Cardiac fibroblast (primary cell): ENCODE measurements around the gene FIG4.

ENCODE experiments used
- DNase-seq, 2 donors: peaks; one replicate each; pipeline versions ENCODE4 v3.0.0 to v3.0.0-alpha.2; 2010; ENCODE audit warnings: low read depth in 2 of 2
- H3K4me3 ChIP-seq, 2 donors: replicated peaks in 1 of 2; 1 replicate in 1 of 2; 2 replicates in 1 of 2; pipeline ENCODE4 v1.5.1; 2011; ENCODE audit warnings: low read depth in 2 of 2, low read length in 2 of 2, mild to moderate bottlenecking in 2 of 2, moderate library complexity in 1 of 2
- TF ChIP-seq, protein P1 (sequence below): IDR thresholded peaks from one replicate; pipeline ENCODE4 v1.5.1; 2011; ENCODE audit warnings: low read depth, mild to moderate bottlenecking, low read length, inconsistent platforms

Gene FIG4

GRCh38 chr6:109834595-109835437, 143.7 kb downstream of the FIG4 start:
- no peak overlapping the region for H3K4me3 ChIP-seq
- TF ChIP-seq, protein P1, sequence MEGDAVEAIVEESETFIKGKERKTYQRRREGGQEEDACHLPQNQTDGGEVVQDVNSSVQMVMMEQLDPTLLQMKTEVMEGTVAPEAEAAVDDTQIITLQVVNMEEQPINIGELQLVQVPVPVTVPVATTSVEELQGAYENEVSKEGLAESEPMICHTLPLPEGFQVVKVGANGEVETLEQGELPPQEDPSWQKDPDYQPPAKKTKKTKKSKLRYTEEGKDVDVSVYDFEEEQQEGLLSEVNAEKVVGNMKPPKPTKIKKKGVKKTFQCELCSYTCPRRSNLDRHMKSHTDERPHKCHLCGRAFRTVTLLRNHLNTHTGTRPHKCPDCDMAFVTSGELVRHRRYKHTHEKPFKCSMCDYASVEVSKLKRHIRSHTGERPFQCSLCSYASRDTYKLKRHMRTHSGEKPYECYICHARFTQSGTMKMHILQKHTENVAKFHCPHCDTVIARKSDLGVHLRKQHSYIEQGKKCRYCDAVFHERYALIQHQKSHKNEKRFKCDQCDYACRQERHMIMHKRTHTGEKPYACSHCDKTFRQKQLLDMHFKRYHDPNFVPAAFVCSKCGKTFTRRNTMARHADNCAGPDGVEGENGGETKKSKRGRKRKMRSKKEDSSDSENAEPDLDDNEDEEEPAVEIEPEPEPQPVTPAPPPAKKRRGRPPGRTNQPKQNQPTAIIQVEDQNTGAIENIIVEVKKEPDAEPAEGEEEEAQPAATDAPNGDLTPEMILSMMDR: no peak
- DNase-seq: no peak

DNA sequence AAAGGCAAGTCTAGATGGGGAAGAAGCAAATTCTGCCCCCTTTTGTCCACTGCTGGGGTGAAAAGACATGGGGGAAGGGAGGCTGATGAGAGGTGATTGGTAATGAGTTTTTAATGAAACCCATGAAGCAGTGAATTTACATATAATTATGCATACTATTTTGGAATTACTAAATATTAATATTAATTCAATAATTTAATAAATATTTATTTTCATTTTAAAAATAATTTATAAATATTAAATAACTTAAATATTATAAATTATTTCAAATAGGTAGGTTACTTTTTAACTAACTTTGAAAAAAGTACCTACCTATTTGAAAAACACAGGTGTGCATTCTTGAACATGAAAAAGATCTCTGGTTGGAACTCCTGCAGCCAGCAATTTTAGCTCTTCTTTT, 148.9 kb downstream of the FIG4 start:
- no peak for DNase-seq
- H3K4me3 ChIP-seq: no peak overlapping the region
- TF ChIP-seq, protein P1: no peak

- TF ChIP-seq, protein P1: no peak
- DNase-seq: no peak
Measured at GRCh38 chr6:109840796-109841195, 149.7 kb downstream of the FIG4 start.

DNA sequence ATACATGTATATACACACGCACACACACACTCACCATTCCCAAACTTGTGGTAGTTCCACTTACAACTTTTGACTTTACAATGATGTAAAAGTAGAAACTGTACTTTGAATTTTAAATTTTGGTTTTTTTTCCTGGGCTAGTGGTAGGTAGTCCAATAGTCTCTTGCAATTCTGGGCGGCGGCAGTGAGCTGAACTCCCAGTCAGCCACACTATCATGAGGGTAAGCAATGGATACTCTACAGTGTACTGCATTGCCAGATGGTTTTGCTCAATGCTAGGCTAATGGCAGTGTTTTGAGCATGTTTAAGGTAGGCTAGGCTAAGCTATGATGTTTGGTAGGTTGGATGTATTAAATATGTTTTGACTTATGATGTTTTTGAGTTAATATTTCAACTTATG, 150.8 kb downstream of the FIG4 start:
- TF ChIP-seq, protein P1: no peak
- no peak for DNase-seq
- H3K4me3 ChIP-seq: no peak overlapping the region

More at GRCh38 chr6:109840796-109841195, 149.7 kb downstream of the FIG4 start:
- H3K4me3 ChIP-seq: no peak overlapping the region

DNA sequence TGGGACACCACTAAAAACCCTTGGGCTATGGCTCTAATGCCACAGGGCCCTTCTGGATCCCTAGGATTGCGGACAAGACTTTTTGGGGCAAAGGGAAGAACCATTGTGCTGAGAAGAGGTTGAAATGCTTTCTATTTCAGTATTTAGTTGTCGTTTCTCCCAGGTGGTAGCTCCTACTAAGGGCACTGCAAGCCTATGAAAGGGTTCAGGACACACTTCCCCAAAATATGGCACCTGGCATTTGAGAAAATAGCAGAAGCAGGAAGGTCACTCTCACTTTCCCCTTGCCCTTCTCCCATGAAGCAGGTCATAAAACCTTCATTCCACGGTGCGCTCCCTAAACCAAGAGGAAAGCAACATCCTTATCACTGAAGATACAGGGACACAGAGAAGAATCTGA, 161.6 kb downstream of the FIG4 start:
- no peak overlapping the region for H3K4me3 ChIP-seq
- TF ChIP-seq, protein P1: no peak
- DNase-seq: no peak

GRCh38 chr6:109853426-109853825, 162.3 kb downstream of the FIG4 start:
- TF ChIP-seq, protein P1: no peak
- H3K4me3 ChIP-seq: no peak overlapping the region
- no peak for DNase-seq
